Activated CD4-positive, alpha-beta T cell treated with anti-CD3 and anti-CD28 coated beads, Interleukin-2, amount 10 ng/mL, durations not matched to agents 24 days and 14 days (primary cell): Measurements from ENCODE around the gene DDIT4. TPM values are rescaled to one million over a fixed set of nuclear protein-coding genes. Genes with fewer than 3 reads are reported as not detected.

Experiments
- DNase-seq: peaks from one replicate; pipeline ENCODE4 v3.0.0; 2022
- H3K27ac Mint-ChIP-seq: one replicate; pipeline ENCODE4 v1.8.0; 2022; ENCODE audit warnings: mild to moderate bottlenecking, mixed read lengths
- H3K27me3 Mint-ChIP-seq: one replicate; pipeline ENCODE4 v1.8.0; 2022; ENCODE audit warnings: mixed read lengths
- H3K36me3 Mint-ChIP-seq: one replicate; pipeline ENCODE4 v1.8.0; 2022; ENCODE audit warnings: low read depth, mild to moderate bottlenecking, mixed read lengths
- H3K4me1 Mint-ChIP-seq: one replicate; pipeline ENCODE4 v1.8.0; 2021; ENCODE audit warnings: mixed read lengths
- H3K4me3 Mint-ChIP-seq: one replicate; pipeline ENCODE4 v1.8.0; 2022; ENCODE audit warnings: mild to moderate bottlenecking, moderate library complexity, mixed read lengths
- H3K9me3 Mint-ChIP-seq: one replicate; pipeline ENCODE4 v1.8.0; 2021; ENCODE audit warnings: mixed read lengths
- intact Hi-C: fragments of 100-400 bp; cut with micrococcal nuclease; formaldehyde crosslinking; loops from one replicate; pipeline ENCODE4 v1.15.1; 2023
- total RNA-seq: library from RNA; stranded (reverse); gene quantifications from 2 replicates; pipeline ENCODE4 v1.2.3, GENCODE V29; 2022

The DDIT4 gene
- total RNA-seq, 1 donor from 2014 or later: 271 TPM

GRCh38 chr10:72255977-72256729 lies 17.6 kb upstream of the DDIT4 start:
- H3K9me3 Mint-ChIP-seq: no peaks in the 10 kb centered on the region

GRCh38 chr10:72257051-72257892 lies 16.5 kb upstream of the DDIT4 start:
- Mint-ChIP-seq H3K27me3 (no peaks in the 10 kb centered on the region), H3K36me3 (peaks cover 2% of the 10 kb centered on the region), H3K4me3 (peak overlapping the region; percentile 50), H3K9me3 (no peaks in the 10 kb centered on the region), H3K4me1 (peaks cover 65% of the 10 kb centered on the region), H3K27ac (peak overlapping the region; percentile 80)
- intact Hi-C loops: no loop called here
- DNase-seq: peak; percentile 70

More at GRCh38 chr10:72255977-72256729, 17.6 kb upstream of the DDIT4 start:
- Mint-ChIP-seq H3K27ac (peak overlapping the region; percentile 97), H3K27me3 (no peaks in the 10 kb centered on the region), H3K4me3 (peak overlapping the region; percentile 29), H3K4me1 (peaks cover 62% of the 10 kb centered on the region), H3K36me3 (peaks cover 2% of the 10 kb centered on the region)
- intact Hi-C loops: no loop called here
- DNase-seq: no peak

GRCh38 chr10:72258617-72259016 lies 15.1 kb upstream of the DDIT4 start:
- intact Hi-C loops: no loop called here
- peak overlapping the region; percentile 4 for H3K4me3 Mint-ChIP-seq

DNA sequence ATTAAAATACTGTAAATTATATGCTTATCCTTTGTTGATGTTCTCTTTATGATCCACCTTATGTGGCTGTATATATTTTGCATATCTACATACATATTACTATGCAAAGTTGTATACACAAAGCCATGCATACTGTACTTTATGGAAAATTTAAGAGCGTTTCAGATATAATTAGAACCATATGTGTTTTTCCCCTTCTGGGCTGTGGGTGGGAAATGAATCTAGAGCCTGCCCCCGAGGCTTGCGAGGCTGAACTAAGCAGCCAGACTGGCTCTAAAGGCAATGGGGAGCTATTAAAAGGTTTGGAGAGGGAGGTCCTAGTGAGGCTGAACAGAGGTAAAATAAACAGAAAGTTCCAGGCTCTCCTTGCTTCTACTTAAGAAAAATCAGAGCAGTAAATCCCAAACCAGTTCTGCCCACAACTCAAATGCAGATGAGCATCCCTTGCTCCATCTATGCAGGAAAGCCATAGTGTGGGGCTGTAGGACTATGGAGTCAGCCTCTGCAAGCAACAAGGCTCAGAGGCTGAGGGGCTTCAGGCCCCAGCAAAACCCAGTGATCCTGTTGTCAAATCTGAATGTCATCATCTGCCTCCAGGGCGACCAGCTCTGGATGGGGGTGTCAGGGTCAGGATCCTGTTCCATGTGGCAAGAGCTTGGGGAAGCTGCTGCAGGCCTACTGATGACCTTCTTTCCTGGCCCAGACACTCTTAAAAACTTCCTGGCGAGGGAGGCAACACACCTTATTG lies 14.1 kb upstream of the DDIT4 start:
- Mint-ChIP-seq H3K27me3 (no peaks in the 10 kb centered on the region), H3K36me3 (peaks cover 2% of the 10 kb centered on the region), H3K4me1 (peaks cover 60% of the 10 kb centered on the region), H3K9me3 (no peaks in the 10 kb centered on the region), H3K27ac (peak overlapping the region; percentile 98), H3K4me3 (peak overlapping the region; percentile 85)
- intact Hi-C loops: loop anchor here (2.0 to 5.0 kb wide), 4 partner anchors 17 to 908 kb away; partner anchors contain the start of genes ECD and FAM149B1
- DNase-seq: peak; percentile 69

More at GRCh38 chr10:72258617-72259016, 15.1 kb upstream of the DDIT4 start:
- DNase-seq: no peak
- H3K27ac Mint-ChIP-seq: peak overlapping the region; percentile 36
- no peaks in the 10 kb centered on the region for H3K9me3 Mint-ChIP-seq
- no peaks in the 10 kb centered on the region for H3K27me3 Mint-ChIP-seq
- peaks cover 59% of the 10 kb centered on the region for H3K4me1 Mint-ChIP-seq
- H3K36me3 Mint-ChIP-seq: peaks cover 2% of the 10 kb centered on the region

DNA sequence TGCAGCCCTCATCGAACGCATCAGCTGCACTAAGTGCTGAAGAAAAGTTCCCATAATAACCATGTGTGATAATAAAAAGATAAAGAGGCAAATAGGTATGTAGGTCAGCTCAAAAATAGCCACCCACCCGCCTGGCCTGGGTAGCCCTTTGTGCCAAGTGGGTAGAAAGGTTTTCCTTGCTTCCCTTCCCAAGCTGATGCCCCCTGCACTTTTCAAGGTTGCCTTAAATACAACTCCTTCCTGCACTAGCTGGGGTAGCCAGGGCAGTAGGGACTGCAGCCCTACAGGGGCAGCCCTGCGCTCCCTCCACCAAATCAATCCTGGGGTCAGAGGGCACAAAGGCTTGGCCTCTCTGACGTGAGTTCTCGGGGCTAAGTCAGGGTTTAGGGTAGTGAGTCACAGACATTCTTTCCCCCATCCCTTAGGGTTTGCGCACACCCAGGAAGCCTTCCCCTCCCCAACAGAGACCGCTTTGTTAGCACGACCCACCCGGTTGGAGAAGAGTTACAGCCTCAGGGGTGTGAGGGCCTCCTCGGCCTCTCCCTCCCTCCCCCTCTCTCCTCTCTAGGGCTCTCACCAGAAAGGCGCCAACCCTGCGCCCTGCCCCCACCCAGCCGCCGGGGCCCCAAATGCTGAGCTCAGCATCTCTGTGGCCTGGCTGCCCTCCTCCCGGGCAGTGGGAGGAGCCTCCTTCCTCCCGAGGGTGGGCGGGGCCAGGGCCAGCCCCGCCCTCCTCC lies 13.3 kb upstream of the DDIT4 start:
- H3K4me1 Mint-ChIP-seq: peaks cover 52% of the 10 kb centered on the region

DNA sequence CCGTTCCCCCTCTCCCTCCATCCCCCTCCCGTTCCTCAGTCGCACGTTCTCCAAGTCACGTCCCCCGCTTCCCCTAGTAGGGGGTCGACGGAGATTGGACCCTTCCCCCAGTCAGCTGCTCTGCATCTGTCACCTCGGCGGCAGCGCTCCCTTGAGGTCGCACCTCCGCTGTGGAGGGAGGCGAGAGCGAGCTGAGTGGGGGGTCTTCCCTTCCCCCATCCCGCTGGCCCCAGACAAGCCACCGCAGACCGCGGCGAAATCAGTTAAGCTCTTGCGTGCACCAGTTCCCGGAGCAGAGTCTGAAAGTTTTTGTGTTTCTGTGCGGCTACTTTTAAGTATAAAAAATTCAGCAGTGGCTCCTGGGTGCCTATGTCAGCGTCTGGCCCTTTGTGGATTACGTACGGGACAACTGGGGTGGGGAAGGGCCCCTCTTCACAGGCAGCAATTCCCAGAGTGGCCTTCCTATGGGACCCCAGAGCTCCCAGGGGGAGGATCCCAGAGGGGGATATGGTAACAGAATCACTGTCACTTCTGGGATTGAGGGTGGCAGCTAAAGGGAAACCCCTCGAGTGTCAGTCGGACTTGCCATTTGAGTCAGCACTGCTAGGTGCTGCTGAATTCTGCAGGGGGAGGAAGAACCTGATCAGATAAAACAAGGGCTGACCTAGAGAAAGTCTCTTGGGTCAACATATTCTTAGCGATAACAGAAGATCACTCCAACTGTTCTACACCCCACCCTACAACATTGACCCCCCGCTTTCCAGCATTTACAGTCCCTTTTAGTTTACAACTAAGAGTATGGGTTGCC lies 12.5 kb upstream of the DDIT4 start:
- DNase-seq: peak; percentile 93
- Mint-ChIP-seq H3K9me3 (no peaks in the 10 kb centered on the region), H3K27ac (peak overlapping the region; percentile 98), H3K4me3 (peak overlapping the region; percentile 85), H3K27me3 (no peaks in the 10 kb centered on the region), H3K36me3 (peaks cover 2% of the 10 kb centered on the region), H3K4me1 (peaks cover 47% of the 10 kb centered on the region)
- intact Hi-C loops: loop anchor here (1.0 to 5.0 kb wide), 9 partner anchors 12 to 906 kb away; partner anchors contain the start of genes DDIT4, ECD and FAM149B1

More for the DNA sequence above, 13.3 kb upstream of the DDIT4 start:
- H3K27me3 Mint-ChIP-seq: no peaks in the 10 kb centered on the region
- H3K36me3 Mint-ChIP-seq: peaks cover 2% of the 10 kb centered on the region
- DNase-seq: peak; percentile 96
- intact Hi-C loops: loop anchor here (2.0 to 5.0 kb wide), 4 partner anchors 18 to 907 kb away; partner anchors contain the start of genes ECD and FAM149B1
- peak overlapping the region; percentile 85 for H3K4me3 Mint-ChIP-seq
- H3K9me3 Mint-ChIP-seq: no peaks in the 10 kb centered on the region
- peak overlapping the region; percentile 98 for H3K27ac Mint-ChIP-seq

GRCh38 chr10:72261784-72262404 lies 11.8 kb upstream of the DDIT4 start:
- no peak for DNase-seq
- H3K36me3 Mint-ChIP-seq: peaks cover 2% of the 10 kb centered on the region
- H3K9me3 Mint-ChIP-seq: no peaks in the 10 kb centered on the region
- peak overlapping the region; percentile 85 for H3K4me3 Mint-ChIP-seq
- H3K4me1 Mint-ChIP-seq: peaks cover 43% of the 10 kb centered on the region
- H3K27ac Mint-ChIP-seq: peak overlapping the region; percentile 98
- intact Hi-C loops: loop anchor here (1.0 to 5.0 kb wide), 9 partner anchors 11 to 905 kb away; partner anchors contain the start of genes DDIT4, ECD and FAM149B1
- no peaks in the 10 kb centered on the region for H3K27me3 Mint-ChIP-seq

DNA sequence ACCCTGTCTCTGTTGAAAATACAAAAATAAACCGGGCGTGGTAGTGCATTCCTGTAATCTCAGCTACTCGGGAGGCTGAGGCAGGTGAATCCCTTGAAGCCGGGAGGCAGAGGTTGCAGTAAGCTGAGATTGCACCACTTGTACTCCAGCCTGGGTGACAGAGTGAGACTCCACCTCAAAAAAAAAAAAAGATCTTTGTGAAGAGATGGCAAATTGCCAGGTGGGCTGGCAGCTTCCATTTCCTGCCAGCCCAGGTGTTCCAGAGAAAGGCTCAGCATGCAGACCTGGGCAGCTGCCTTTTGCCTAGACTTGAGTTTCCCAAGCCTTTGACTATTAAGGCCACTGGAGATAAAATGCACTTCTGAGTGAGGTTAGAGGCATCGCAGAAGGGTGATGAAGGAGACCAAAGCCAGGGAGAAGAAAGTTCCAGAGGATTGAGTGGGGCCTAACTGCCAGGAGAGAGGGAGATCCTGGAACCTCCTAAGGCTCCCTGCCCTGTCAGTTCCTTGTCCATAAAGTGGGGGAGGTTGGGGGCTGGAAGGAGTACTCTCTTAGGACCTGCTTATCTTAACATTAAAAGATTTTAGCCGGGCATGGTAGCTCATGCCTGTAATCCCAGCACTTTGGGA lies 10.0 kb upstream of the DDIT4 start:
- Mint-ChIP-seq H3K27ac (peak overlapping the region; percentile 59), H3K4me3 (peak overlapping the region; percentile 29), H3K27me3 (no peaks in the 10 kb centered on the region), H3K4me1 (peaks cover 34% of the 10 kb centered on the region), H3K9me3 (no peaks in the 10 kb centered on the region), H3K36me3 (no peaks in the 10 kb centered on the region)
- intact Hi-C loops: loop anchor here (5.0 kb wide), 1 partner anchor 904 kb away; the partner anchor contains the start of genes ECD and FAM149B1
- DNase-seq: peak; percentile 67

DNA sequence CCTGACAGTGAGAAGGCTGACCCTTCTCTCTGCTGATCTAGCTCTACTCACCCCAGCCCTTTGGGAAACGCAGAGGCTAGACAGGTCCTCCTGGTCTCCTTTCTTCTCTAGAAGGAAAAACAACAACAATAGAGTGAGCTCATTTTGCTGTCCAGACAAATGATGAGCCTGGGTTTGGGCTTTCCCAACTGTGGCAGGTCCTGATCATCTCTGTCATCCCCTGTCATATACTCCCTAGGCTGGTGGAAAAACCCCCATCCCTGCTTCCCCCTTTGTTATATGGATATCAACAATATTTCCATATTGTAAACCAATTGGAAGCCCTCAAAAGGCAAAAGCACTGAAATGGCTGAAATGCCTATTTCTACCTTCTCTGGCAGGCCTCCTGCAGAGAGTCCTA lies 9.2 kb upstream of the DDIT4 start:
- no peaks in the 10 kb centered on the region for H3K9me3 Mint-ChIP-seq
- H3K4me1 Mint-ChIP-seq: peaks cover 29% of the 10 kb centered on the region
- no peaks in the 10 kb centered on the region for H3K36me3 Mint-ChIP-seq
- no peak for DNase-seq
- H3K27ac Mint-ChIP-seq: no peak overlapping the region
- intact Hi-C loops: loop anchor here (5.0 kb wide), 1 partner anchor 903 kb away; the partner anchor contains the start of genes ECD and FAM149B1
- no peaks in the 10 kb centered on the region for H3K27me3 Mint-ChIP-seq
- H3K4me3 Mint-ChIP-seq: no peak overlapping the region

GRCh38 chr10:72265508-72265907 lies 8.2 kb upstream of the DDIT4 start:
- H3K27ac Mint-ChIP-seq: no peak overlapping the region
- no peak overlapping the region for H3K4me3 Mint-ChIP-seq
- H3K27me3 Mint-ChIP-seq: no peaks in the 10 kb centered on the region
- DNase-seq: no peak
- no peaks in the 10 kb centered on the region for H3K9me3 Mint-ChIP-seq
- intact Hi-C loops: no loop called here
- H3K4me1 Mint-ChIP-seq: peaks cover 23% of the 10 kb centered on the region
- no peaks in the 10 kb centered on the region for H3K36me3 Mint-ChIP-seq

DNA sequence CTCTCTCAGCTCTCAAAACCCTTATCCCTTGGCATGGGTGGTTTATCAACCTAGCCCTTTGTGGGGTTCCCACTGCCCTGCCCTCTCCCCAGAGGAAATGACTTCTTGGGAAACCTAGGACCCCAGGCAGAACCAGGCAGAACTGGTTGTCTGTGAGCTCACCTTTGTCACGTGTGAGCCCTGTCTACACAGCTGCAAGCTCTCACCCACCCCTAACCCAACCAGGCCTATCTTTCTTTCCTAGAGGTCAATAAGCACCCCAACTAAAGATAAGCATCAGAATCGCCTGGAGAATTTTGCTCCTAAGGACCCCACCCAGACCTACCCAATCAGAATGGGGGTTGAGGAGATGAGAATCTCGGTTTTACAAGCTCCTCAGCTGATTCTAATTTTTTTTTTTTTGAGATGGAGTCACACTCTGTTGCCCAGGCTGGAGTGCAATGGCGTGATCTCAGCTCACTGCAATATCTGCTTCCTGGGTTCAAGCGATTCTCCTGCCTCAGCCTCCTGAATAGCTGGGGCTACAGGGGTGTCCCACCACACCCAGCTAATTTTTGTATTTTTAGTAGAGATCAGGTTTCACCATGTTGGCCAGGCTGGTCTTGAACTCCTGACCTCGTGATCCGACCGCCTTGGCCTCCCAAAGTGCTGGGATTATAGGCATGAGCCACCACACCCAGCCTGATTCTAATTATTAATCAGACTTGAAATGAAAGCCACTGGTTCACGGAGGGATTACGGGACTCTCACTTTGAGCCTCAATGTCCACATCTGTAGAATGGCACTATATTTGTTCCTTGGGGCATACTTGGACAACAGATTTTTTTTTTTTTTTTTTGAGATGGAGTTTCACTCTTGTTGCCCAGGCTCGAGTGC lies 7.5 kb upstream of the DDIT4 start:
- no peak for DNase-seq
- no peaks in the 10 kb centered on the region for H3K9me3 Mint-ChIP-seq

More for the DNA sequence above, 7.5 kb upstream of the DDIT4 start:
- no peaks in the 10 kb centered on the region for H3K27me3 Mint-ChIP-seq
- H3K4me1 Mint-ChIP-seq: peaks cover 25% of the 10 kb centered on the region
- intact Hi-C loops: no loop called here
- H3K27ac Mint-ChIP-seq: no peak overlapping the region
- no peak overlapping the region for H3K4me3 Mint-ChIP-seq
- H3K36me3 Mint-ChIP-seq: no peaks in the 10 kb centered on the region
